Hepatocyte (in vitro differentiated cells): ENCODE measurements around the gene SGPP2. TPM values are rescaled to one million over a fixed set of nuclear protein-coding genes. Genes with fewer than 3 reads are reported as not detected.

ENCODE experiments used
- DNase-seq: peaks from one replicate; pipeline ENCODE4 v3.0.0-alpha.2; 2016; ENCODE audit warnings: low spot score
- H2AFZ ChIP-seq: fragments of 200-600 bp; sonication (generic); 2 replicates; pipeline ENCODE4 v1.6.0; 2016; ENCODE audit warnings: antibody characterized with exemption, mild to moderate bottlenecking
- H3K27ac ChIP-seq: fragments of 200-600 bp; sonication (generic); 2 replicates; pipeline ENCODE4 v1.5.1; 2016; ENCODE audit warnings: mild to moderate bottlenecking
- H3K27me3 ChIP-seq: fragments of 200-600 bp; sonication (generic); 2 replicates; pipeline ENCODE4 v1.6.1; 2016
- H3K36me3 ChIP-seq: fragments of 200-600 bp; sonication (generic); replicated peaks from 2 replicates; pipeline ENCODE4 v1.5.1; 2016; ENCODE audit warnings: low read depth; ENCODE audit not compliant: insufficient read depth
- H3K4me1 ChIP-seq: fragments of 200-600 bp; sonication (generic); 2 replicates; pipeline ENCODE4 v1.5.1; 2016; ENCODE audit warnings: mild to moderate bottlenecking, moderate library complexity; ENCODE audit not compliant: insufficient read depth
- H3K4me2 ChIP-seq: fragments of 200-600 bp; sonication (generic); 2 replicates; pipeline ENCODE4 v1.6.0; 2016
- H3K4me3 ChIP-seq: fragments of 200-600 bp; sonication (generic); 2 replicates; pipeline ENCODE4 v1.5.1; 2016; ENCODE audit warnings: mild to moderate bottlenecking
- H3K79me2 ChIP-seq: fragments of 200-600 bp; sonication (generic); 2 replicates; pipeline ENCODE4 v1.6.0; 2017; ENCODE audit warnings: mild to moderate bottlenecking
- H3K9me2 ChIP-seq: fragments of 200-600 bp; sonication (generic); replicated peaks from 2 replicates; pipeline ENCODE4 v1.6.0; 2017; ENCODE audit warnings: mild to moderate bottlenecking; ENCODE audit not compliant: insufficient read depth
- H3K9me3 ChIP-seq: fragments of 200-600 bp; sonication (generic); 2 replicates; pipeline ENCODE4 v1.5.1; 2016; ENCODE audit warnings: low read depth, mild to moderate bottlenecking
- H4K20me1 ChIP-seq: fragments of 200-600 bp; sonication (generic); 2 replicates; pipeline ENCODE4 v1.6.0; 2016; ENCODE audit warnings: mild to moderate bottlenecking; ENCODE audit not compliant: insufficient read depth, poor library complexity, severe bottlenecking
- CTCF ChIP-seq: fragments of 200-600 bp; sonication (generic); IDR thresholded peaks from 2 replicates; pipeline ENCODE4 v1.5.1; 2016; ENCODE audit warnings: antibody characterized with exemption, mild to moderate bottlenecking; ENCODE audit not compliant: poor library complexity
- EZH2 ChIP-seq: fragments of 200-600 bp; sonication (generic); IDR thresholded peaks from 2 replicates; pipeline ENCODE4 v1.6.1; 2016; ENCODE audit warnings: antibody characterized with exemption, mild to moderate bottlenecking, borderline replicate concordance
- EZH2phosphoT487 ChIP-seq: fragments of 200-600 bp; sonication (generic); IDR thresholded peaks from one replicate; pipeline ENCODE4 v1.6.1; 2018; ENCODE audit warnings: antibody characterized with exemption, mild to moderate bottlenecking, low read depth, moderate library complexity; ENCODE audit not compliant: unreplicated experiment, severe bottlenecking
- WGBS: methylation state at CpG from one replicate; pipeline ENCODE4 v1.1.6; 2016; ENCODE audit warnings: low lambda C conversion rate; ENCODE audit errors: missing lambda C conversion rate; 5-methylcytosine and 5-hydroxymethylcytosine counted together
- polyA plus RNA-seq: library from polyadenylated mRNA; unstranded; fragments of >200 nt; fragmentation: Nextera tagmentation; extraction: Ambion mirVana; gene quantifications from 2 replicates; pipeline ENCODE4 v1.2.1, GENCODE V29; 2016
- total RNA-seq: library from RNA; depleted of rRNA; stranded (reverse); fragments of >200 nt; gene quantifications from 2 replicates; pipeline ENCODE4 v1.2.3, GENCODE V29; 2014

The SGPP2 gene
- total and polyA plus RNA-seq, 2 experiments from 2014 or later, result 1.4 to 1.8 TPM

GRCh38 chr2:222468346-222468745, 44.0 kb downstream of the SGPP2 start:
- peak; percentile 18 for DNase-seq
- no peak overlapping the region for H2AFZ ChIP-seq
- H3K36me3 ChIP-seq, result no peaks in the 10 kb centered on the region
- no peaks in the 10 kb centered on the region for H3K9me3 ChIP-seq
- no peak overlapping the region for H3K27ac ChIP-seq
- H3K9me2 ChIP-seq, result no peaks in the 10 kb centered on the region
- TF ChIP-seq CTCF (no peak), EZH2 (no peak), EZH2phosphoT487 (no peak)
- H3K4me3 ChIP-seq, result no peak overlapping the region
- H3K79me2 ChIP-seq, result no peaks in the 10 kb centered on the region
- H3K4me1 ChIP-seq, result no peaks in the 10 kb centered on the region
- 87% methylated on average over 4 of the region's 4 CpGs for WGBS
- no peaks in the 10 kb centered on the region for H4K20me1 ChIP-seq
- peaks cover 6% of the 10 kb centered on the region for H3K27me3 ChIP-seq
- no peak overlapping the region for H3K4me2 ChIP-seq

GRCh38 chr2:222470802-222471468, 46.6 kb downstream of the SGPP2 start:
- H3K36me3 ChIP-seq, result no peaks in the 10 kb centered on the region
- no peak for DNase-seq
- H2AFZ ChIP-seq, result no peak overlapping the region
- H3K4me1 ChIP-seq, result no peaks in the 10 kb centered on the region
- H3K4me2 ChIP-seq, result no peak overlapping the region
- H3K79me2 ChIP-seq, result no peaks in the 10 kb centered on the region
- H3K4me3 ChIP-seq, result no peak overlapping the region
- 35% methylated on average over 5 of the region's 5 CpGs for WGBS
- H4K20me1 ChIP-seq, result no peaks in the 10 kb centered on the region
- H3K9me2 ChIP-seq, result no peaks in the 10 kb centered on the region
- H3K27me3 ChIP-seq, result no peaks in the 10 kb centered on the region
- TF ChIP-seq EZH2, result no peak
- no peak for TF ChIP-seq CTCF
- TF ChIP-seq EZH2phosphoT487, result no peak
- no peaks in the 10 kb centered on the region for H3K9me3 ChIP-seq
- no peak overlapping the region for H3K27ac ChIP-seq

GRCh38 chr2:222477962-222478608, 53.7 kb downstream of the SGPP2 start:
- no peak for DNase-seq
- Histone ChIP-seq H4K20me1 (no peaks in the 10 kb centered on the region), H3K4me2 (no peak overlapping the region), H3K27me3 (peaks cover 3% of the 10 kb centered on the region), H3K4me1 (no peaks in the 10 kb centered on the region), H3K9me2 (no peaks in the 10 kb centered on the region), H3K9me3 (no peaks in the 10 kb centered on the region), H2AFZ (no peak overlapping the region), H3K4me3 (no peak overlapping the region), H3K36me3 (no peaks in the 10 kb centered on the region), H3K27ac (no peak overlapping the region), H3K79me2 (no peaks in the 10 kb centered on the region)
- TF ChIP-seq EZH2 (no peak), CTCF (no peak), EZH2phosphoT487 (no peak)
- WGBS, result 40% methylated on average over 8 of the region's 14 CpGs
